ENCODE measurements around the gene SNRNP35.
"Not testable (repeated sequence)": the region's sequence is repeated elsewhere in the genome, so short reads cannot be mapped to it uniquely, and the experiment has no call there.

SNRNP35 gene, protein sequence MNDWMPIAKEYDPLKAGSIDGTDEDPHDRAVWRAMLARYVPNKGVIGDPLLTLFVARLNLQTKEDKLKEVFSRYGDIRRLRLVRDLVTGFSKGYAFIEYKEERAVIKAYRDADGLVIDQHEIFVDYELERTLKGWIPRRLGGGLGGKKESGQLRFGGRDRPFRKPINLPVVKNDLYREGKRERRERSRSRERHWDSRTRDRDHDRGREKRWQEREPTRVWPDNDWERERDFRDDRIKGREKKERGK

GRCh38 chr12:123457980-123458779 is at the start of gene SNRNP35:
Gene SNRNP35, plus strand, starts transcription at chr12:123458139. Its CDS starts 7,402 bp downstream, at chr12:123465541.
- H3K4me3 ChIP-seq (ENCODE audit: low read depth in 1 of 5, low read length in 5 of 5) = peak within 1 kb of the TSS; percentile 63 to 97 (median 88)
- H3K27me3 ChIP-seq (ENCODE audit: control insufficient read depth in 5 of 5, insufficient read depth in 4 of 5, low read length in 5 of 5) = no peaks in the 10 kb centered on the region

GRCh38 chr12:123408619-123409018 is 49.3 kb upstream of the SNRNP35 start:
- not testable (repeated sequence) for H3K4me1 ChIP-seq (ENCODE audit: control insufficient read depth in 5 of 5, insufficient read depth in 5 of 5, low read length in 5 of 5); H3K27me3 ChIP-seq (ENCODE audit: control insufficient read depth in 5 of 5, insufficient read depth in 4 of 5, low read length in 5 of 5); H3K4me3 ChIP-seq (ENCODE audit: low read depth in 1 of 5, low read length in 5 of 5); H3K9ac ChIP-seq (ENCODE audit: low read length in 5 of 5); H3K27ac ChIP-seq (ENCODE audit: low read depth, low read length); H3K9me3 ChIP-seq (ENCODE audit: control insufficient read depth in 5 of 5, low read length in 5 of 5)
- peaks cover 0 to 57% (median 41%) of the 10 kb centered on the region in 5 donors for H3K36me3 ChIP-seq (ENCODE audit: control insufficient read depth in 5 of 5, insufficient read depth in 5 of 5, low read length in 5 of 5)

More at GRCh38 chr12:123457980-123458779, at the start of gene SNRNP35:
- peak within 1 kb of the TSS; percentile 98 for H3K27ac ChIP-seq (ENCODE audit: low read depth, low read length)
- peaks cover 0 to 13% (median 11%) of the 10 kb centered on the region in 5 donors for H3K4me1 ChIP-seq (ENCODE audit: control insufficient read depth in 5 of 5, insufficient read depth in 5 of 5, low read length in 5 of 5)
- H3K9me3 ChIP-seq (ENCODE audit: control insufficient read depth in 5 of 5, low read length in 5 of 5) = no peaks in the 10 kb centered on the region
- H3K9ac ChIP-seq (ENCODE audit: low read length in 5 of 5) = peak within 1 kb of the TSS; percentile 38 to 98 (median 92)
- peaks cover 0 to 2% (median 0%) of the 10 kb centered on the region in 5 donors for H3K36me3 ChIP-seq (ENCODE audit: control insufficient read depth in 5 of 5, insufficient read depth in 5 of 5, low read length in 5 of 5)

- H3K27me3 ChIP-seq (ENCODE audit: control insufficient read depth in 5 of 5, insufficient read depth in 4 of 5, low read length in 5 of 5); H3K4me1 ChIP-seq (ENCODE audit: control insufficient read depth in 5 of 5, insufficient read depth in 5 of 5, low read length in 5 of 5); H3K4me3 ChIP-seq (ENCODE audit: low read depth in 1 of 5, low read length in 5 of 5); H3K27ac ChIP-seq (ENCODE audit: low read depth, low read length); H3K9ac ChIP-seq (ENCODE audit: low read length in 5 of 5); H3K9me3 ChIP-seq (ENCODE audit: control insufficient read depth in 5 of 5, low read length in 5 of 5): not testable (repeated sequence)
- peaks cover 0 to 49% (median 32%) of the 10 kb centered on the region in 5 donors for H3K36me3 ChIP-seq (ENCODE audit: control insufficient read depth in 5 of 5, insufficient read depth in 5 of 5, low read length in 5 of 5)
Observed at GRCh38 chr12:123409284-123410040, 48.5 kb upstream of the SNRNP35 start.

- peaks cover 0 to 45% (median 26%) of the 10 kb centered on the region in 5 donors for H3K36me3 ChIP-seq (ENCODE audit: control insufficient read depth in 5 of 5, insufficient read depth in 5 of 5, low read length in 5 of 5)
- no peak overlapping the region for H3K27ac ChIP-seq (ENCODE audit: low read depth, low read length)
- no peak overlapping the region for H3K9ac ChIP-seq (ENCODE audit: low read length in 5 of 5)
- no peaks in the 10 kb centered on the region for H3K4me1 ChIP-seq (ENCODE audit: control insufficient read depth in 5 of 5, insufficient read depth in 5 of 5, low read length in 5 of 5)
- no peaks in the 10 kb centered on the region for H3K9me3 ChIP-seq (ENCODE audit: control insufficient read depth in 5 of 5, low read length in 5 of 5)
- no peaks in the 10 kb centered on the region for H3K27me3 ChIP-seq (ENCODE audit: control insufficient read depth in 5 of 5, insufficient read depth in 4 of 5, low read length in 5 of 5)
- H3K4me3 ChIP-seq (ENCODE audit: low read depth in 1 of 5, low read length in 5 of 5) = no peak overlapping the region
Observed at GRCh38 chr12:123410041-123410412, 47.9 kb upstream of the SNRNP35 start.

DNA sequence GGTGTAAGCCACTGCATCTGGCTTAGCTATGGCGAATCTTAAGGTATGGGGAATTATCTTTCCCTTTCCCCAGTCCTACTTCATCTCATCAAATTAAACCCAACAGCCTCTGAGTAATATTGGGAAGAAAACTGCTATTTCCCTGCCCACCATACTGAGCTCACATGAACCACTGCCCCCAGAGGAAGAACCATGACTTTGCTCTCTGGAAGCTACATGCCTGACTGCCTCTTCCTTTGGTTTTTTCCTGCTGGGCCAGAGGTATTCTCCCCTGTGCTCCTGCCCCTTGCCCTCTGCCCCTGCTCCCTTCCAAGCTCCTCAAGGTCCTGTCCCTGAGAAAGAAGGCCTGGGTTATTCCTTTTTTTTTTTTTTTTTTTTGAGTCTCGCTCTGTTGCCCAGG is 36.6 kb upstream of the SNRNP35 start:
- no peak overlapping the region for H3K27ac ChIP-seq (ENCODE audit: low read depth, low read length)
- H3K9me3 ChIP-seq (ENCODE audit: control insufficient read depth in 5 of 5, low read length in 5 of 5) = no peaks in the 10 kb centered on the region
- no peak overlapping the region for H3K4me3 ChIP-seq (ENCODE audit: low read depth in 1 of 5, low read length in 5 of 5)
- H3K9ac ChIP-seq (ENCODE audit: low read length in 5 of 5) = no peak overlapping the region
- H3K36me3 ChIP-seq (ENCODE audit: control insufficient read depth in 5 of 5, insufficient read depth in 5 of 5, low read length in 5 of 5) = peaks cover 0 to 45% (median 27%) of the 10 kb centered on the region in 5 donors
- peaks cover 0 to 7% (median 0%) of the 10 kb centered on the region in 5 donors for H3K4me1 ChIP-seq (ENCODE audit: control insufficient read depth in 5 of 5, insufficient read depth in 5 of 5, low read length in 5 of 5)
- H3K27me3 ChIP-seq (ENCODE audit: control insufficient read depth in 5 of 5, insufficient read depth in 4 of 5, low read length in 5 of 5) = no peaks in the 10 kb centered on the region

DNA sequence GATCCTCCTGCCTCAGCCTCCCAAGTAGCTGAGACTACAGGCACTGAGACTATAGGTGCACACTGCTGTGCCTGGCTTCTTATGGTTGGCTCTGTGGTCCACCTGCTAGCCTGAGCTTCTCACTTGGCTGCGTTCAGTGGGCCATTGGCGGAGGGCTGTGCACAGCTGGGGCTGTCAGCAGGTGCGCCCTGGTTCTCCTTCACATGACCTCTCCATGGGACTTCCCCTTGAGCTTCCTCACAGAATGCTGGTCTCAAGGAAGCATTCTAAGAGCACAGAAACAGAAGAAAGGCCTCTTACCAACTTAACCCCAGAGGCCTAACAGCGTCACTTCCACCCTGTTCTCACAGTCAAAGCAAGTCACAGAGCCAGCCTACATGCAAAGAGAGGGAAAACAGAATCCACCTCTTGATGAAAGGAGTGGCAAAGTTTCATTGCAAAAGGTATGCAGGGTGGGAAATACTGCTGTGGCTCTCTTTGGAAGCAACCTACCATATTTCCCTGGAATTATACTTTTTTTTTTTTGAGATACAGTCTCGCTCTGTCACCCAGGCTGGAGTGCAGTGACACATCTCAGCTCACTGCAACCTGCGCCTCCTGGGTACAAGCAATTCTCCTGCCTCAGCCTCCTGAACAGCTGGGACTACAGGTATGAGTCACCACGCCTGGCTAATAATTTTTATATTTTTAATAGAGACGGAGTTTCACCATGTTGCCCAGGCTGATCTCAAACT is 30.7 kb upstream of the SNRNP35 start:
- H3K27me3 ChIP-seq (ENCODE audit: control insufficient read depth in 5 of 5, insufficient read depth in 4 of 5, low read length in 5 of 5) = no peaks in the 10 kb centered on the region
- no peak overlapping the region for H3K27ac ChIP-seq (ENCODE audit: low read depth, low read length)
- H3K9me3 ChIP-seq (ENCODE audit: control insufficient read depth in 5 of 5, low read length in 5 of 5) = no peaks in the 10 kb centered on the region
- peaks cover 0 to 37% (median 26%) of the 10 kb centered on the region in 5 donors for H3K36me3 ChIP-seq (ENCODE audit: control insufficient read depth in 5 of 5, insufficient read depth in 5 of 5, low read length in 5 of 5)
- H3K4me1 ChIP-seq (ENCODE audit: control insufficient read depth in 5 of 5, insufficient read depth in 5 of 5, low read length in 5 of 5) = peaks cover 0 to 4% (median 3%) of the 10 kb centered on the region in 5 donors
- H3K9ac ChIP-seq (ENCODE audit: low read length in 5 of 5) = no peak overlapping the region
- no peak overlapping the region for H3K4me3 ChIP-seq (ENCODE audit: low read depth in 1 of 5, low read length in 5 of 5)

DNA sequence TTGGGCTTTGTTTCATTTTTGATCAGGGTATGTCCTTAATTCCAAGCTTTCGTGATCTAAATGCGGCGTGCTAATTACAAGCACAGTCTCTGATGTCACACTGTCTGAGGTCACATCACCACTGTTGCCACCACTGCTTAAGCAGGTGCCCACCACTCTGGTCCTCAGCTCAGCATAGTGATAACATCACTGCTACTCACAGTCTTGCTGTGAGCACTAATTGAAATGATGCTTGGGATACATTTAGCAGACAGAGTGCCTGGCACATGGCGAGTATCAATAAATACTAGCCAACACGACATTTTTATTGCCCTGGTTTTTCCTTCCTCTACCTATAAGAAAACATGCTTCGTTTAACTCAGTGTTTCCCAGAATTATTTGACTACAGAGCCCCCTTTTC is 29.3 kb upstream of the SNRNP35 start:
- H3K27ac ChIP-seq (ENCODE audit: low read depth, low read length) = no peak overlapping the region
- H3K4me1 ChIP-seq (ENCODE audit: control insufficient read depth in 5 of 5, insufficient read depth in 5 of 5, low read length in 5 of 5) = peaks cover under 1 to 17% (median 16%) of the 10 kb centered on the region in 5 donors
- H3K4me3 ChIP-seq (ENCODE audit: low read depth in 1 of 5, low read length in 5 of 5) = no peak overlapping the region
- H3K9ac ChIP-seq (ENCODE audit: low read length in 5 of 5) = no peak overlapping the region
- no peaks in the 10 kb centered on the region for H3K9me3 ChIP-seq (ENCODE audit: control insufficient read depth in 5 of 5, low read length in 5 of 5)
- no peaks in the 10 kb centered on the region for H3K27me3 ChIP-seq (ENCODE audit: control insufficient read depth in 5 of 5, insufficient read depth in 4 of 5, low read length in 5 of 5)
- peaks cover 0 to 29% (median 19%) of the 10 kb centered on the region in 5 donors for H3K36me3 ChIP-seq (ENCODE audit: control insufficient read depth in 5 of 5, insufficient read depth in 5 of 5, low read length in 5 of 5)

DNA sequence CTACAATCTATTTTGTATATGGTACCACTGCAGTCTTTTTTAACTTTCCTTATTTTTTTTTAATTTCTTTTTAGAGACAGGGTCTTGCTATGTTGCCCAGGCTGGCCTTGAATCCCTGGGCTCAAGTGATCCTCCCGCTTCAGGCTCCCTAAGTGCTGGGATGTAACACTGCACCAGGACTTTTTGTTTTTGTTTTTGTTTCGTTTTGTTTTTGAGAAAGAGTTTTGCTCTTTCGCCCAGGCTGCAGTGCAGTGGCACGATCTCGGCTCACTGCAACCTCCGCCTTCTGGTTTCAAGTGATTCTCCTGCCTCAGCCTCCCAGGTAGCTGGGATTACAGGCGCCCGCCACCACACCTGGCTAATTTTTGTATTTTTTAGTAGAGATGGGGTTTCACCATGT is 28.8 kb upstream of the SNRNP35 start:
- Histone ChIP-seq H3K4me1 (ENCODE audit: control insufficient read depth in 5 of 5, insufficient read depth in 5 of 5, low read length in 5 of 5) (peaks cover 1 to 22% (median 21%) of the 10 kb centered on the region in 5 donors), H3K36me3 (ENCODE audit: control insufficient read depth in 5 of 5, insufficient read depth in 5 of 5, low read length in 5 of 5) (peaks cover 0 to 29% (median 19%) of the 10 kb centered on the region in 5 donors)
- H3K9ac ChIP-seq (ENCODE audit: low read length in 5 of 5); H3K27me3 ChIP-seq (ENCODE audit: control insufficient read depth in 5 of 5, insufficient read depth in 4 of 5, low read length in 5 of 5); H3K9me3 ChIP-seq (ENCODE audit: control insufficient read depth in 5 of 5, low read length in 5 of 5); H3K4me3 ChIP-seq (ENCODE audit: low read depth in 1 of 5, low read length in 5 of 5); H3K27ac ChIP-seq (ENCODE audit: low read depth, low read length): not testable (repeated sequence)

DNA sequence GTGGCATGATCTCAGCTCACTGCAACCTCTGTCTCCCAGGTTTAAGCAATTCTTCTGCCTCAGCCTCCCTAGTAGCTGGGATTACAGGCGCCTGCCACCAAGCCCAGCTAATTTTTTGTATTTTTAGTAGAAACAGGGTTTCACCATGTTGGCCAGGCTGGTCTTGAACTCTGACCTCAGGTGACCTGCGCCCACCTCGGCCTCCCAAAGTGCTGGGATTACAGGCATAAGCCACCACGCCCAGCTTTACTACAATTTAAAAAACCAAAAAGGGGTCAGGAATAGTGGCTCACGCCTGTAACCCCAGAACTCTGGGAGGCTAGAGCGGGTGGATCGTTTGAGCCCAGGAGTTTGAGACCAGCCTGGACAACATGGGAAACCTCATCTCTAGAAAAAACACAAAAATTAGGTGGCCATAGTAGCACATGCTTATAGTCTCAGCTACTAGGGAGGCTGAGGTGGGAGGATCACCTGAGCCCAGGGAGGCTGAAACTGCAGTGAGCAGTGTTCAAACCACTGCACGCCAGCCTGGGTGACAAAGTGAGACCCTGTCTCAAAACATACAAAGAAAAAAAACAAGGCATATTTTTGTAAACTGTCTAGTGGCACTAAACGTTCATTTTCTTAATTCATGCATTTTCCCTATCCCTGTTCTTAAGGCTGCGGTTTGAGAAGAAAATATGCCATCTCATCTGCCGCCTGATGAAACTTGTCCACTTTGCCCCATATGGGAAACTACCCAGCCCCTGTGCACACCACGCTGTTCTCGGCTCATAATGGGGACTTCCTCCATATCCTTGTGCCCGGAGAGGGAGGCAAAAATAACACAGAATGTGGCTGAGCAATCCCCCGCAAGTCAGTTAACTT is 25.8 kb upstream of the SNRNP35 start:
- peaks cover 1 to 46% (median 37%) of the 10 kb centered on the region in 5 donors for H3K4me1 ChIP-seq (ENCODE audit: control insufficient read depth in 5 of 5, insufficient read depth in 5 of 5, low read length in 5 of 5)
- H3K27ac ChIP-seq (ENCODE audit: low read depth, low read length) = peak overlapping the region; percentile 84
- H3K4me3 ChIP-seq (ENCODE audit: low read depth in 1 of 5, low read length in 5 of 5) = peak overlapping the region; percentile 24 to 95 (median 48)

More for the DNA sequence above, 25.8 kb upstream of the SNRNP35 start:
- not testable (repeated sequence) for H3K27me3 ChIP-seq (ENCODE audit: control insufficient read depth in 5 of 5, insufficient read depth in 4 of 5, low read length in 5 of 5); H3K9me3 ChIP-seq (ENCODE audit: control insufficient read depth in 5 of 5, low read length in 5 of 5)
- Histone ChIP-seq H3K36me3 (ENCODE audit: control insufficient read depth in 5 of 5, insufficient read depth in 5 of 5, low read length in 5 of 5) (peaks cover 0 to 25% (median 16%) of the 10 kb centered on the region in 5 donors), H3K9ac (ENCODE audit: low read length in 5 of 5) (peak overlapping the region; percentile 7 to 68 (median 54))
